ENCODE measurements around the gene DOLK.

The DOLK gene

GRCh38 chr9:128933731-128934130 is 13.7 kb downstream of the DOLK start:
- no peak for DNase-seq (ENCODE audit: low read depth)

GRCh38 chr9:128929560-128929959 is 17.8 kb downstream of the DOLK start:
- DNase-seq (ENCODE audit: low read depth): no peak

GRCh38 chr9:128928624-128929023 is 18.8 kb downstream of the DOLK start:
- no peak for DNase-seq (ENCODE audit: low read depth)

- DNase-seq (ENCODE audit: low read depth): peak; percentile 25
These were observed 19.5 kb downstream of the DOLK start for GRCh38 chr9:128927731-128928411.

GRCh38 chr9:128923493-128923883 is 23.9 kb downstream of the DOLK start:
- DNase-seq (ENCODE audit: low read depth): no peak

- peak; percentile 17 for DNase-seq (ENCODE audit: low read depth)
These were observed 25.3 kb downstream of the DOLK start for GRCh38 chr9:128921881-128922763.

- DNase-seq (ENCODE audit: low read depth): no peak
These were observed 26.9 kb downstream of the DOLK start, which contains the start of gene PHYHD1 for GRCh38 chr9:128920381-128921058. Gene PHYHD1, plus strand, starts transcription at chr9:128920982. Its CDS starts 1,342 bp downstream, at chr9:128922324.

GRCh38 chr9:128919402-128920089 is 27.9 kb downstream of the DOLK start:
- no peak for DNase-seq (ENCODE audit: low read depth)

GRCh38 chr9:128918921-128919320 is 28.5 kb downstream of the DOLK start:
- DNase-seq (ENCODE audit: low read depth): no peak

- DNase-seq (ENCODE audit: low read depth): no peak
These were observed 30.1 kb downstream of the DOLK start for GRCh38 chr9:128917151-128917849.

GRCh38 chr9:128916745-128917144 is 30.7 kb downstream of the DOLK start:
- no peak for DNase-seq (ENCODE audit: low read depth)

- no peak for DNase-seq (ENCODE audit: low read depth)
These were observed 31.2 kb downstream of the DOLK start for GRCh38 chr9:128916204-128916603.

- no peak for DNase-seq (ENCODE audit: low read depth)
These were observed 33.2 kb downstream of the DOLK start for GRCh38 chr9:128913995-128914772.

- no peak for DNase-seq (ENCODE audit: low read depth)
These were observed 34.1 kb downstream of the DOLK start for GRCh38 chr9:128913048-128913900.

- no peak for DNase-seq (ENCODE audit: low read depth)
These were observed 35.0 kb downstream of the DOLK start for GRCh38 chr9:128912270-128912853.

GRCh38 chr9:128911529-128912035 is 35.8 kb downstream of the DOLK start:
- DNase-seq (ENCODE audit: low read depth): no peak

GRCh38 chr9:128910906-128911305 is 36.5 kb downstream of the DOLK start:
- DNase-seq (ENCODE audit: low read depth): no peak

- no peak for DNase-seq (ENCODE audit: low read depth)
These were observed 37.5 kb downstream of the DOLK start for GRCh38 chr9:128909859-128910258.

GRCh38 chr9:128908372-128908771 is 39.0 kb downstream of the DOLK start:
- DNase-seq (ENCODE audit: low read depth): no peak
